ENCODE results near the gene CEACAM6. TPM values are rescaled to one million over a fixed set of nuclear protein-coding genes. Genes with fewer than 3 reads are reported as not detected.
"Not testable (repeated sequence)": the region's sequence is repeated elsewhere in the genome, so short reads cannot be mapped to it uniquely, and the experiment has no call there.

The CEACAM6 gene
- total RNA-seq, 1 experiment from 2014 or later = 44.5 TPM

DNA sequence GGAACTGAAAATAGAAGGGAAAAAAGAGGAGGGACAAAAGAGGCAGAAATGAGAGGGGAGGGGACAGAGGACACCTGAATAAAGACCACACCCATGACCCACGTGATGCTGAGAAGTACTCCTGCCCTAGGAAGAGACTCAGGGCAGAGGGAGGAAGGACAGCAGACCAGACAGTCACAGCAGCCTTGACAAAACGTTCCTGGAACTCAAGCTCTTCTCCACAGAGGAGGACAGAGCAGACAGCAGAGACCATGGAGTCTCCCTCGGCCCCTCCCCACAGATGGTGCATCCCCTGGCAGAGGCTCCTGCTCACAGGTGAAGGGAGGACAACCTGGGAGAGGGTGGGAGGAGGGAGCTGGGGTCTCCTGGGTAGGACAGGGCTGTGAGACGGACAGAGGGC is 46.8 kb upstream of the CEACAM6 start, which contains the start of gene CEACAM5:
Gene CEACAM5 (plus strand): TSS at position 146 of the 400 bp plus-strand sequence. CDS start 106 bp downstream, at position 252.
- TF ChIP-seq, protein P1, sequence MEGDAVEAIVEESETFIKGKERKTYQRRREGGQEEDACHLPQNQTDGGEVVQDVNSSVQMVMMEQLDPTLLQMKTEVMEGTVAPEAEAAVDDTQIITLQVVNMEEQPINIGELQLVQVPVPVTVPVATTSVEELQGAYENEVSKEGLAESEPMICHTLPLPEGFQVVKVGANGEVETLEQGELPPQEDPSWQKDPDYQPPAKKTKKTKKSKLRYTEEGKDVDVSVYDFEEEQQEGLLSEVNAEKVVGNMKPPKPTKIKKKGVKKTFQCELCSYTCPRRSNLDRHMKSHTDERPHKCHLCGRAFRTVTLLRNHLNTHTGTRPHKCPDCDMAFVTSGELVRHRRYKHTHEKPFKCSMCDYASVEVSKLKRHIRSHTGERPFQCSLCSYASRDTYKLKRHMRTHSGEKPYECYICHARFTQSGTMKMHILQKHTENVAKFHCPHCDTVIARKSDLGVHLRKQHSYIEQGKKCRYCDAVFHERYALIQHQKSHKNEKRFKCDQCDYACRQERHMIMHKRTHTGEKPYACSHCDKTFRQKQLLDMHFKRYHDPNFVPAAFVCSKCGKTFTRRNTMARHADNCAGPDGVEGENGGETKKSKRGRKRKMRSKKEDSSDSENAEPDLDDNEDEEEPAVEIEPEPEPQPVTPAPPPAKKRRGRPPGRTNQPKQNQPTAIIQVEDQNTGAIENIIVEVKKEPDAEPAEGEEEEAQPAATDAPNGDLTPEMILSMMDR (IDR thresholded peaks at IDR 0.05; ENCODE audit: unreplicated experiment) = no peak
- Mint-ChIP-seq H3K9me3 (ENCODE audit: low read depth, unreplicated experiment) (no peaks in the 10 kb centered on the region), H3K27me3 (ENCODE audit: unreplicated experiment) (peaks cover 78% of the 10 kb centered on the region), H3K4me1 (ENCODE audit: low read depth, unreplicated experiment) (peaks cover 13% of the 10 kb centered on the region), H3K36me3 (ENCODE audit: insufficient read depth, unreplicated experiment) (peaks cover 9% of the 10 kb centered on the region), H3K4me3 (ENCODE audit: low read depth, unreplicated experiment) (no peak within 1 kb of the TSS), H3K27ac (ENCODE audit: unreplicated experiment) (no peak within 1 kb of the TSS)
- no peak for DNase-seq
- no TSS peak for BruUV-seq (replicated peaks)
- CTCF ChIA-PET = no interaction called here
- intact Hi-C loops (cut with micrococcal nuclease; ENCODE audit: unreplicated experiment) = no loop called here

DNA sequence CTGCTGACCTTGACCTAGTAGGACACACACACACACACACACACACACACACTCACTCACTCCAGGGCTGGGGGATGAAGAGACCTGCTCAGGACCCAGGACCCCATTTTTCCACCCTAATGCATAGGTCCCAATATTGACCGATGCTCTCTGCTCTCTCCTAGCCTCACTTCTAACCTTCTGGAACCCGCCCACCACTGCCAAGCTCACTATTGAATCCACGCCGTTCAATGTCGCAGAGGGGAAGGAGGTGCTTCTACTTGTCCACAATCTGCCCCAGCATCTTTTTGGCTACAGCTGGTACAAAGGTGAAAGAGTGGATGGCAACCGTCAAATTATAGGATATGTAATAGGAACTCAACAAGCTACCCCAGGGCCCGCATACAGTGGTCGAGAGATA is 45.8 kb upstream of the CEACAM6 start:
- intact Hi-C loops (cut with micrococcal nuclease; ENCODE audit: unreplicated experiment); H3K36me3 Mint-ChIP-seq (ENCODE audit: insufficient read depth, unreplicated experiment); BruUV-seq (replicated peaks); H3K27ac Mint-ChIP-seq (ENCODE audit: unreplicated experiment); H3K4me3 Mint-ChIP-seq (ENCODE audit: low read depth, unreplicated experiment); H3K9me3 Mint-ChIP-seq (ENCODE audit: low read depth, unreplicated experiment); DNase-seq: not testable (repeated sequence)
- CTCF ChIA-PET = interaction anchor here (1.4 kb wide), 1 partner anchor 19 kb away, joined by 5 read pairs; no protein-coding TSS in a partner anchor
- Mint-ChIP-seq H3K27me3 (ENCODE audit: unreplicated experiment) (peaks cover 88% of the 10 kb centered on the region), H3K4me1 (ENCODE audit: low read depth, unreplicated experiment) (peaks cover 13% of the 10 kb centered on the region)

DNA sequence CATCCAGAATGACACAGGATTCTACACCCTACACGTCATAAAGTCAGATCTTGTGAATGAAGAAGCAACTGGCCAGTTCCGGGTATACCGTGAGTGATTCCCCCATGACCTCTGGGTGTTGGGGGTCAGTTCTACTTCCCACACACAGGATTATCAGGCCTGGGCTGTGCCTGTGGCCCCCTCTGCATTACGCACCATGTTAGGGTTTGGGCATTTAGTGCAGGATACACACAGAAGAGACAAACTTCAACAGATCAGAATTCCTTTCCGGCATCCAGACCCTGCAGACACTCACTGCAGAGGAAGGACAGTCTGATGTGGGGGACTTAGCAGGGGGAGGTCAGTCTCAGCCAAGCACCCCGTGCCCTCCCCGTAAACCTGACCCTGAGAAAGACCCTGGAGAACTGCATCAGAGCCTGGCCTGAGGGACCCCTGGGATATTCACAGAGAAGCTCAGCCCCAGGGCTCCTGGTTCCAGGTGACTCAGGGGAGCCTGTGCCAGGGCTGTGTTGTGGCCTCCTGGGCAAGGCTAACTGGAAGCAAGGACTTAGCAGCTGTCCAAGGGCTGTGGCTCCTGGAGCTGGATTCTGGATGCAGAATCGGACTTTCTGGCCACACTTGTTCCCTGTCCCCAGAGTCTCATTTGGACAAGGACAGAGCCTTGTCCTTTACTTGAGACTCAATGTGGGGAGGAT is 45.2 kb upstream of the CEACAM6 start:
- intact Hi-C loops (cut with micrococcal nuclease; ENCODE audit: unreplicated experiment) = no loop called here
- DNase-seq = no peak
- H3K9me3 Mint-ChIP-seq (ENCODE audit: low read depth, unreplicated experiment) = no peaks in the 10 kb centered on the region
- H3K27ac Mint-ChIP-seq (ENCODE audit: unreplicated experiment) = no peak overlapping the region
- H3K36me3 Mint-ChIP-seq (ENCODE audit: insufficient read depth, unreplicated experiment) = peaks cover 9% of the 10 kb centered on the region
- H3K4me3 Mint-ChIP-seq (ENCODE audit: low read depth, unreplicated experiment) = no peak overlapping the region
- H3K4me1 Mint-ChIP-seq (ENCODE audit: low read depth, unreplicated experiment) = peaks cover 13% of the 10 kb centered on the region
- BruUV-seq (replicated peaks) = no TSS peak
- TF ChIP-seq, protein P1 (IDR thresholded peaks at IDR 0.05; ENCODE audit: unreplicated experiment) = no peak
- CTCF ChIA-PET = interaction anchor here (1.4 kb wide), 1 partner anchor 19 kb away, joined by 5 read pairs; no protein-coding TSS in a partner anchor
- peaks cover 89% of the 10 kb centered on the region for H3K27me3 Mint-ChIP-seq (ENCODE audit: unreplicated experiment)

DNA sequence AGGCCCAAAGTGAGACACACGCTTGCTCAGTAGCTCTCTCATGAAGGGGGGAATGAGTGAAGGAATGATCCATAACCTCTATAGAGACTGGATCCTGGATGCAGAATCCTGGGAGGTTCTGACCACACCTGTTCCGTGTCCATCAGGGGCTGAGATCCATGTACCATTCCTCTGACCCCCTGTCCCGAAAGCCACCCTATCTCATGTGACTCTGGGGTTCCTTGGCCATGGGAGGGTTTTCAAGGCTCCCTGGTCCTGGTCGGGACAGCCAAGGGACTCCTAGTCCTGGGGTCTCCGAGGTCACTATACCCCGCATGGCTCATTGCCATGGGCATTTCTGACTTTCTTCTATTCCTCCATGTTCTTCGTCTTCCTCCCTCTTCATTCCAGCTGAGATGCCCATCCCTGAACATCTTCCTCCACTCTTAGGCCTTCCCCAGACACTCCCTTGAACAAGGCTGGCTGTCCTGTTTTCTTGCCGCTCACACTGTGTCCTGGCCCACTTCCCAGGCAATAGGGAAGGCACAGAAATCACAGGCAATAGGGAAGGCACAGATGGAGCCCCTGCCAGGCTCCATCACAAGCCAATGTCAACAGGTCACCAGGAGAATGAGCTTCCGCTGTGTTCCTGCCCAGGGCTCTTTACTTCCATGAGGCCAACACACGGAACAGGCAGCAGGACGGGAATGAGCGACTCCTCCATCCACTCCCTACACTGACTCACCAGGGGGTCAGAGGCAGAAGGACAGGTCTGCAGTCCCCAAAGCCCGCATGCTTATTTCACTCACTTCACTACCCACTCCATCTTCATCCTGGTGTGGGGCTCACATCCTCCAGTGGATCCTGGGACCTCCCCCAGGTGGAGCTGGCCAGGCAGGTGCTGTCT is 43.7 kb upstream of the CEACAM6 start:
- H3K9me3 Mint-ChIP-seq (ENCODE audit: low read depth, unreplicated experiment) = no peaks in the 10 kb centered on the region

More for the DNA sequence above, 43.7 kb upstream of the CEACAM6 start:
- H3K27ac Mint-ChIP-seq (ENCODE audit: unreplicated experiment) = no peak overlapping the region
- DNase-seq = no peak
- H3K36me3 Mint-ChIP-seq (ENCODE audit: insufficient read depth, unreplicated experiment) = peaks cover 8% of the 10 kb centered on the region
- intact Hi-C loops (cut with micrococcal nuclease; ENCODE audit: unreplicated experiment) = no loop called here
- CTCF ChIA-PET = no interaction called here
- H3K4me1 Mint-ChIP-seq (ENCODE audit: low read depth, unreplicated experiment) = peaks cover 8% of the 10 kb centered on the region
- BruUV-seq (replicated peaks) = no TSS peak
- peaks cover 89% of the 10 kb centered on the region for H3K27me3 Mint-ChIP-seq (ENCODE audit: unreplicated experiment)
- TF ChIP-seq, protein P1 (IDR thresholded peaks at IDR 0.05; ENCODE audit: unreplicated experiment) = no peak
- no peak overlapping the region for H3K4me3 Mint-ChIP-seq (ENCODE audit: low read depth, unreplicated experiment)

All from Calu3 (cell line).